ENCODE results near the gene NFIC.

DNA sequence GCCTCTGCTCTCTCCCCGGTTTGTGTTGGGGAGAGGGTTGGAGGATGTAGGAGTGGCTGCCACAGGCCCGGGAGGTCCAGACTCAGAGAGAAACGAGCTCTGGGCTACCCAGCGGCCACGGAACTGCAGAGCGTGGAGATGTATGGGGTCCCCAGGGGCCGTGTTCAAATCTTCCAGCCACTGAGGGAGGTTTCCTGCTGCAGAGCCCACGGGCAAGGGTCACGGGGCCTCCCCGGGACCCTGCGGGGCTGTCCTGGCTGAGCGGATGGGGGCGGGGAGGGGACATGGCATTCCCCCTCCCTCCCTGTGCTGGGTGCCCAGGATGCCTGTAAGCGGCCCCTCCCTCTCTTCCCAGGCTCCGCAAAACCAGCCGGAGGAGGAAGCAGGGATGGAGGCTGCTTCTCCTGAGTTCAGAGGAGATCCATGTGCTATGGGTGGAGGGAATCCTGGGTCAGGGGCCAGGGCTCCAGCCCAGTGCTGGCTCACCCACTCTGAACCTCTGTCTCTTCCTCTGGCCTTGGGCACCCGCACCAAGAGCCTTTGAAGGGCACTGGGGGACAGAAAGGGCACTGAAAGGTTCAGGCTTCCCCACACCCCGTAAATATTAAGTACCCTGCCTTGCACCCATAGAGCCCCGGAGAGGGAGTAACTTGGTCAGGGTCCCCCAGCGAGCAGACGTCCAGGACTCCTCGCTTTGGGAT lies 91.3 kb downstream of the NFIC start:
- TF ChIP-seq, protein P1, sequence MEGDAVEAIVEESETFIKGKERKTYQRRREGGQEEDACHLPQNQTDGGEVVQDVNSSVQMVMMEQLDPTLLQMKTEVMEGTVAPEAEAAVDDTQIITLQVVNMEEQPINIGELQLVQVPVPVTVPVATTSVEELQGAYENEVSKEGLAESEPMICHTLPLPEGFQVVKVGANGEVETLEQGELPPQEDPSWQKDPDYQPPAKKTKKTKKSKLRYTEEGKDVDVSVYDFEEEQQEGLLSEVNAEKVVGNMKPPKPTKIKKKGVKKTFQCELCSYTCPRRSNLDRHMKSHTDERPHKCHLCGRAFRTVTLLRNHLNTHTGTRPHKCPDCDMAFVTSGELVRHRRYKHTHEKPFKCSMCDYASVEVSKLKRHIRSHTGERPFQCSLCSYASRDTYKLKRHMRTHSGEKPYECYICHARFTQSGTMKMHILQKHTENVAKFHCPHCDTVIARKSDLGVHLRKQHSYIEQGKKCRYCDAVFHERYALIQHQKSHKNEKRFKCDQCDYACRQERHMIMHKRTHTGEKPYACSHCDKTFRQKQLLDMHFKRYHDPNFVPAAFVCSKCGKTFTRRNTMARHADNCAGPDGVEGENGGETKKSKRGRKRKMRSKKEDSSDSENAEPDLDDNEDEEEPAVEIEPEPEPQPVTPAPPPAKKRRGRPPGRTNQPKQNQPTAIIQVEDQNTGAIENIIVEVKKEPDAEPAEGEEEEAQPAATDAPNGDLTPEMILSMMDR (IDR thresholded peaks at IDR 0.05; ENCODE audit: insufficient read depth, low read depth, low read length), result no peak
- no peak for TF ChIP-seq EZH2 (IDR thresholded peaks at IDR 0.05; ENCODE audit: insufficient read depth, low read length)

Data from astrocyte (in vitro differentiated cells and primary cell).